Neutrophil (primary cell): Measurements from ENCODE around the gene FSCN2.

Experiments
- H3K27ac ChIP-seq: fragments of 200-600 bp; sonication (generic); 2 replicates; pipeline ENCODE4 v1.5.1; 2016; ENCODE audit warnings: mild to moderate bottlenecking, moderate library complexity
- H3K27me3 ChIP-seq: fragments of 200-600 bp; sonication (generic); 2 replicates; pipeline ENCODE4 v1.6.0; 2016; ENCODE audit warnings: mild to moderate bottlenecking
- H3K36me3 ChIP-seq: fragments of 200-600 bp; sonication (generic); 2 replicates; pipeline ENCODE4 v1.5.1; 2017
- H3K4me1 ChIP-seq, 2 experiments: fragments of 200-600 bp in 1 of 2; sonication (generic) in 1 of 2; 1 replicate in 1 of 2; 2 replicates in 1 of 2; pipeline versions ENCODE4 v1.5.1 to v1.6.1; 2013 to 2016; ENCODE audit warnings: low read depth in 1 of 2, low read length in 1 of 2, mild to moderate bottlenecking in 1 of 2, moderate library complexity in 1 of 2; ENCODE audit not compliant: control insufficient read depth in 1 of 2, insufficient read depth in 1 of 2
- H3K4me3 ChIP-seq, 2 experiments: fragments of 200-600 bp in 1 of 2; sonication (generic) in 1 of 2; 1 replicate in 1 of 2; 2 replicates in 1 of 2; pipeline ENCODE4 v1.5.1; 2013 to 2016; ENCODE audit warnings: low read depth in 1 of 2, low read length in 1 of 2, mild to moderate bottlenecking in 1 of 2, moderate library complexity in 1 of 2
- H3K9me3 ChIP-seq: fragments of 200-600 bp; sonication (generic); 2 replicates; pipeline ENCODE4 v1.5.1; 2016
- CTCF ChIP-seq: fragments of 200-600 bp; sonication (generic); IDR thresholded peaks from 2 replicates; pipeline ENCODE4 v1.5.1; 2016; ENCODE audit warnings: antibody characterized with exemption

FSCN2 gene

GRCh38 chr17:81493198-81494038 lies 34.8 kb upstream of the FSCN2 start:
- TF ChIP-seq CTCF: no peak
- H3K27me3 ChIP-seq: peaks cover 81% of the 10 kb centered on the region
- H3K9me3 ChIP-seq: no peaks in the 10 kb centered on the region
- no peak overlapping the region for H3K27ac ChIP-seq
- H3K4me1 ChIP-seq: peaks cover 2 to 4% of the 10 kb centered on the region in 2 experiments
- no peak overlapping the region for H3K4me3 ChIP-seq
- no peaks in the 10 kb centered on the region for H3K36me3 ChIP-seq

DNA sequence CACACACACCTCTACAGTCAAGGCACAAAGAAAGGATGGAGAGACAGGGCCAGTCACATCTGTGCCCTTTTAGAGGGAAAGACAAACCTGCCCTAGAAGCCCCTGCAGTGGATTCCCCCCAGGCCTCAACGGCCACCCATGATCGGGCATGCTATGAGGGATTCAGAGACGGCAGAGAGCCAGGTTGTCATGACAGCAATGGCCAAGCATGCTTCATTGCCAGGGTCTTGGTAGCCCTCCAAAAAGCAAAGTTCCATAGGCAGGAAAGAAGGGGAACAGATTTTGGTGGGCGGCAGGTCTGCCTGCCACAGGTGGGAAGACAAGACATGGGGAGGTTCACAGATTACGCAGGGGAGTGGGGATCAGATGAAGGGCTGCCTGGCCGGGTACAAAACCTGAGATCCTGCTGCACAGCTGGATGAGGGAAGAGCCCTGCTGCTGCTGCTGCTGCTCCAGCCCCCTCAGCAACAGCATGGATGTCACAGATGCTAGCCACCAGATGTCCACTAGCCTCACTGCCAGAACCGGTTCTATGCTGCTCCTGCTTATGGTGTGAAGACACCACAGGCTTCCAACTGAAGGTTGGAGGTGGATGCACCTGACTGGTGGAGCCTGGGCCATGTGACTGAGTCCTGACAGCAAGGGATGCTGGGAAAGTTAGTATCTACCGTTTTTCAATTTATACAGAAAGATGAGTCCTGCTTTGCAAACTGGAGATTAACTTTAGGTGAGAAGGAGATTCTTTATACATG lies 33.4 kb upstream of the FSCN2 start:
- Histone ChIP-seq H3K4me1 (no peaks in the 10 kb centered on the region), H3K36me3 (no peaks in the 10 kb centered on the region), H3K4me3 (no peak overlapping the region), H3K27ac (no peak overlapping the region), H3K27me3 (peaks cover 69% of the 10 kb centered on the region), H3K9me3 (no peaks in the 10 kb centered on the region)
- TF ChIP-seq CTCF: no peak

DNA sequence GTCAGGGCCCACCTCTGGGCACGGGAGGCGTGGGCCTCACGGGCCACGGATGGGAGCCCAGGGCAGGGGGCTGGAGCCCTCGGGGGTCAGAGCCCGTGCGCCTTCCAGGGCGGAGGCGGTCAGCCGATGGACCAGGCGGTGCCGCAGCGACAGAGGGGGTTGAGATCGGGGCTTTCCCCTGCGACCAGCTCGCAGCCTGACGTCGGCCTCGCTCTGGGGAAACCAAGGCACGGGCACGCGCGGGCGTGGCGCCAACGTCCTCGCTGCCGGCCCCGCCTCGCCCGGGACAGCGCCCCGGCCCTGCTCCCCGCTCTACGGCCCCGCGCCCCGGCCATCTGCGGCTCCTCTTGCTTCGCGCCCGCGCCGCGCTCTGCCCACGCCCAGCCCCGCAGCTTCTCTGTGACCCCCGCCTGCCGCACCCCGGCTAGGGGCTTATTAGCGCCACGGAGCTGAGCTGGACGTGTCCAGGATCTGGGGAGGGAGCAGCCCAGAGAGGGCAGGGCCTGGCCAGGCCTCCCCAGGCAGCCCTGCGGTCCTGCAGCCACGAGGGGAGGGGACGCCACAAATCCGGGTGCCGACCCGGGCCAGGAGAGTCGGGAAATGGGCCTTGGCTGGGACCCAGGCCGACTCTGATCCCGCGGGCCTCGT lies 29.1 kb upstream of the FSCN2 start:
- H3K27me3 ChIP-seq: peaks cover 44% of the 10 kb centered on the region
- no peaks in the 10 kb centered on the region for H3K9me3 ChIP-seq
- H3K36me3 ChIP-seq: no peaks in the 10 kb centered on the region
- H3K27ac ChIP-seq: no peak overlapping the region
- TF ChIP-seq CTCF: no peak
- H3K4me1 ChIP-seq: no peaks in the 10 kb centered on the region
- no peak overlapping the region for H3K4me3 ChIP-seq

DNA sequence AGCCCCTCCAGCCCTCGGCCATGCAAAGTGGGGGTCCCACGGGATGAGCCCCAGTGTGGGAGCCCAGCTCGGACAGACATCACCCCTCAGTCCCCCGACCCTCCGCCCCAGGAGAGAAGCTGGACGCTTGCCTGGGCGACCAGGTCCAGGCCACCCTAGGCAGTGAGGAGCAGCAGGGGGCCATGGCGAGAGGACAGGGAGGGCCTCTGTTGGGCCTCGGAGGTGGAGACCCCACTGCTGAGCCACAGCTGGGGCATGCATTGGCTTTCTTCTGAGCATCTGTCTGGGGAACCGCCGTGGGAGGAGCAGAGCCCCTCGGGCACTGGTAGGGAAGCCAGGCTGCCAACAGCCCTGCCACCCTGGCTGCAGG lies 28.6 kb upstream of the FSCN2 start:
- H3K4me1 ChIP-seq: no peaks in the 10 kb centered on the region
- H3K36me3 ChIP-seq: no peaks in the 10 kb centered on the region
- H3K4me3 ChIP-seq: no peak overlapping the region
- H3K9me3 ChIP-seq: no peaks in the 10 kb centered on the region
- TF ChIP-seq CTCF: no peak
- no peak overlapping the region for H3K27ac ChIP-seq
- H3K27me3 ChIP-seq: peaks cover 43% of the 10 kb centered on the region

DNA sequence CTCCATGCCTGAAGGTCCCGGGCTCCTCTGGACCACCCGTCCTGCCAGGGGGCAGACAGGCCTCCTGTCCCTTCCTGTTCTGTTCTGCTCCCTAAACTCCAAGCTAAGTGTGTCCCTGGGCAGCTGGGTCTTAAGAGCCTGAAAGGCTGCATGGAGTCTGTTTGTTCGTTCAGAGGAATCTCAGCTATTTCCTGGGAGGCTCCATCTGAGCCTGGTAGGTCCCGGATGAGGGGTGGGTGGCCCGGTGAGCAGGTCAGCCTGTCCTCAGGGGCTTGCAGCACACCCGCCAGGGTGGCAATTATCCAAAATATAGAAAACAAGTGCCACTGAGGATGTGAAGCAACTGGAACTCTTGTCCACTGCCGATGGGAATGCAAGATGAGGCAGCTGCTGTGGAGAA lies 28.1 kb upstream of the FSCN2 start:
- Histone ChIP-seq H3K4me1 (no peaks in the 10 kb centered on the region), H3K27me3 (peaks cover 41% of the 10 kb centered on the region), H3K4me3 (no peak overlapping the region), H3K36me3 (no peaks in the 10 kb centered on the region), H3K27ac (no peak overlapping the region), H3K9me3 (no peaks in the 10 kb centered on the region)
- TF ChIP-seq CTCF: no peak
